ENCODE data around the gene RAB19. TPM values are rescaled to one million over a fixed set of nuclear protein-coding genes. Genes with fewer than 3 reads are reported as not detected.
"Not testable (repeated sequence)": the region's sequence is repeated elsewhere in the genome, so short reads cannot be mapped to it uniquely, and the experiment has no call there.

RAB19 gene
- total RNA-seq, 1 donor from 2014 or later: 0.52 TPM

- Histone ChIP-seq H3K9ac (ENCODE audit: low read depth in 1 of 3, low read length in 3 of 3) (no peak overlapping the region), H3K27ac (ENCODE audit: low read depth, low read length) (no peak overlapping the region), H3K27me3 (ENCODE audit: control insufficient read depth in 3 of 3, insufficient read depth in 3 of 3, low read length in 3 of 3) (no peaks in the 10 kb centered on the region), H3K36me3 (ENCODE audit: control insufficient read depth in 3 of 3, insufficient read depth in 3 of 3, low read length in 3 of 3) (peaks cover 5 to 13% (median 11%) of the 10 kb centered on the region in 3 donors), H3K4me1 (ENCODE audit: control insufficient read depth in 3 of 3, insufficient read depth in 3 of 3, low read length in 3 of 3) (no peaks in the 10 kb centered on the region), H3K4me3 (ENCODE audit: low read length in 3 of 3) (no peak overlapping the region), H3K9me3 (ENCODE audit: control insufficient read depth in 3 of 3, low read length in 3 of 3) (no peaks in the 10 kb centered on the region)
Observed at GRCh38 chr7:140448781-140449480, 45.1 kb downstream of the RAB19 start.

- no peaks in the 10 kb centered on the region for H3K4me1 ChIP-seq (ENCODE audit: control insufficient read depth in 3 of 3, insufficient read depth in 3 of 3, low read length in 3 of 3)
- no peak overlapping the region for H3K4me3 ChIP-seq (ENCODE audit: low read length in 3 of 3)
- peaks cover 26 to 40% (median 36%) of the 10 kb centered on the region in 3 donors for H3K36me3 ChIP-seq (ENCODE audit: control insufficient read depth in 3 of 3, insufficient read depth in 3 of 3, low read length in 3 of 3)
- H3K27me3 ChIP-seq (ENCODE audit: control insufficient read depth in 3 of 3, insufficient read depth in 3 of 3, low read length in 3 of 3): no peaks in the 10 kb centered on the region
- H3K9ac ChIP-seq (ENCODE audit: low read depth in 1 of 3, low read length in 3 of 3): no peak overlapping the region
- H3K9me3 ChIP-seq (ENCODE audit: control insufficient read depth in 3 of 3, low read length in 3 of 3): no peaks in the 10 kb centered on the region
- H3K27ac ChIP-seq (ENCODE audit: low read depth, low read length): no peak overlapping the region
Observed at GRCh38 chr7:140451716-140452115, 47.9 kb downstream of the RAB19 start.

DNA sequence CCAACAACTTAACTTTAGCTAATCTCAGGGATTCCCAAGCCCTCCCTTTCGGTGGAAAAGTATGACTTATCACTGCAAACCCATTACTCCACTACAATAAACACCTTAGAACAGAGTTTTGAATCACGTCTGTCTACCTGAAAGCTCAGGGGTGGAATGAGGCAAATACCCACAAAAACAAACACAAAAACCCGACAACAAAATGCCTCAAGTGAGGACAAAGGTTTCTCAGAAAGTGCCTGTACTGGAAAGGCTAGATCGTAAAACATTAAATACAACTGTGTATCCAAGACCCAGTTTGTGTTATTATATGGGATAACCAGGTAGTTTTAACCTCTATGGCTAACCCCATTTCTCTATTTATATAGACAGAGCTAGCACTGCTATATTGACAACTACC, 49.4 kb downstream of the RAB19 start:
- no peak overlapping the region for H3K27ac ChIP-seq (ENCODE audit: low read depth, low read length)
- no peaks in the 10 kb centered on the region for H3K4me1 ChIP-seq (ENCODE audit: control insufficient read depth in 3 of 3, insufficient read depth in 3 of 3, low read length in 3 of 3)
- H3K27me3 ChIP-seq (ENCODE audit: control insufficient read depth in 3 of 3, insufficient read depth in 3 of 3, low read length in 3 of 3): no peaks in the 10 kb centered on the region
- H3K36me3 ChIP-seq (ENCODE audit: control insufficient read depth in 3 of 3, insufficient read depth in 3 of 3, low read length in 3 of 3): peaks cover 27 to 53% (median 48%) of the 10 kb centered on the region in 3 donors
- no peaks in the 10 kb centered on the region for H3K9me3 ChIP-seq (ENCODE audit: control insufficient read depth in 3 of 3, low read length in 3 of 3)
- no peak overlapping the region for H3K4me3 ChIP-seq (ENCODE audit: low read length in 3 of 3)
- H3K9ac ChIP-seq (ENCODE audit: low read depth in 1 of 3, low read length in 3 of 3): no peak overlapping the region

GRCh38 chr7:140453785-140454656, 50.2 kb downstream of the RAB19 start:
- not testable (repeated sequence) for H3K4me1 ChIP-seq (ENCODE audit: control insufficient read depth in 3 of 3, insufficient read depth in 3 of 3, low read length in 3 of 3); H3K9ac ChIP-seq (ENCODE audit: low read depth in 1 of 3, low read length in 3 of 3); H3K4me3 ChIP-seq (ENCODE audit: low read length in 3 of 3); H3K9me3 ChIP-seq (ENCODE audit: control insufficient read depth in 3 of 3, low read length in 3 of 3); H3K27me3 ChIP-seq (ENCODE audit: control insufficient read depth in 3 of 3, insufficient read depth in 3 of 3, low read length in 3 of 3); H3K27ac ChIP-seq (ENCODE audit: low read depth, low read length)
- peaks cover 27 to 60% (median 55%) of the 10 kb centered on the region in 3 donors for H3K36me3 ChIP-seq (ENCODE audit: control insufficient read depth in 3 of 3, insufficient read depth in 3 of 3, low read length in 3 of 3)

GRCh38 chr7:140454657-140455015, 50.8 kb downstream of the RAB19 start:
- Histone ChIP-seq H3K9me3 (ENCODE audit: control insufficient read depth in 3 of 3, low read length in 3 of 3) (no peaks in the 10 kb centered on the region), H3K9ac (ENCODE audit: low read depth in 1 of 3, low read length in 3 of 3) (no peak overlapping the region), H3K27ac (ENCODE audit: low read depth, low read length) (no peak overlapping the region), H3K4me1 (ENCODE audit: control insufficient read depth in 3 of 3, insufficient read depth in 3 of 3, low read length in 3 of 3) (no peaks in the 10 kb centered on the region), H3K27me3 (ENCODE audit: control insufficient read depth in 3 of 3, insufficient read depth in 3 of 3, low read length in 3 of 3) (no peaks in the 10 kb centered on the region), H3K4me3 (ENCODE audit: low read length in 3 of 3) (no peak overlapping the region), H3K36me3 (ENCODE audit: control insufficient read depth in 3 of 3, insufficient read depth in 3 of 3, low read length in 3 of 3) (peaks cover 25 to 61% (median 56%) of the 10 kb centered on the region in 3 donors)

GRCh38 chr7:140455743-140456142, 51.9 kb downstream of the RAB19 start:
- Histone ChIP-seq H3K27ac (ENCODE audit: low read depth, low read length) (no peak overlapping the region), H3K9me3 (ENCODE audit: control insufficient read depth in 3 of 3, low read length in 3 of 3) (no peaks in the 10 kb centered on the region), H3K4me1 (ENCODE audit: control insufficient read depth in 3 of 3, insufficient read depth in 3 of 3, low read length in 3 of 3) (no peaks in the 10 kb centered on the region), H3K4me3 (ENCODE audit: low read length in 3 of 3) (no peak overlapping the region), H3K27me3 (ENCODE audit: control insufficient read depth in 3 of 3, insufficient read depth in 3 of 3, low read length in 3 of 3) (no peaks in the 10 kb centered on the region), H3K36me3 (ENCODE audit: control insufficient read depth in 3 of 3, insufficient read depth in 3 of 3, low read length in 3 of 3) (peaks cover 25 to 66% (median 59%) of the 10 kb centered on the region in 3 donors), H3K9ac (ENCODE audit: low read depth in 1 of 3, low read length in 3 of 3) (no peak overlapping the region)

DNA sequence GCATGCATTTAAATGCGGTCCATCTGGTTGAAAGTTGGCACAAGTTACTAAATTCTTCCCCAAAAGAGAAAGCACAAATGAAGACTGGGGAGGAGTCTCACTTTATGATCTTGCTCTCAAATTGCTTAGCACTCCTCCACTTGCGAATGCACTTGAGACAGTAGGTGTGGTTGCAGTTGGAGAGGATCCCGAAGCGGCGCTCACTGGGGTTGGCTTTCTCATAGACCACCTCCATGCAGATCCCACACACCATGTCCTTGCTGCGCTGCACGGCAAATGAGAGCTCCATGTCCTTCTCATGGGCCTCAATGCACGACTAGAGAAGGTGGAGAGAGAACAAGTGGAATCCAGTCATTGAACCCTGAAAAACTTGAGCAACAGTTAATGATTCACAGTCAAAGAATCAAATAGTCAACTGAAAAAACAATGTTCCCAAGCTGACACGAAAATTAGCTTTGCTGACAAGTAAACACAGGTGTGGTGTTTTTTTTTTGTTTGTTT, 52.7 kb downstream of the RAB19 start:
- H3K27me3 ChIP-seq (ENCODE audit: control insufficient read depth in 3 of 3, insufficient read depth in 3 of 3, low read length in 3 of 3): no peaks in the 10 kb centered on the region
- H3K27ac ChIP-seq (ENCODE audit: low read depth, low read length): no peak overlapping the region
- H3K9ac ChIP-seq (ENCODE audit: low read depth in 1 of 3, low read length in 3 of 3): no peak overlapping the region
- H3K4me1 ChIP-seq (ENCODE audit: control insufficient read depth in 3 of 3, insufficient read depth in 3 of 3, low read length in 3 of 3): no peaks in the 10 kb centered on the region
- no peaks in the 10 kb centered on the region for H3K9me3 ChIP-seq (ENCODE audit: control insufficient read depth in 3 of 3, low read length in 3 of 3)
- peaks cover 25 to 74% (median 62%) of the 10 kb centered on the region in 3 donors for H3K36me3 ChIP-seq (ENCODE audit: control insufficient read depth in 3 of 3, insufficient read depth in 3 of 3, low read length in 3 of 3)
- no peak overlapping the region for H3K4me3 ChIP-seq (ENCODE audit: low read length in 3 of 3)

GRCh38 chr7:140458201-140458600, 54.3 kb downstream of the RAB19 start:
- H3K9me3 ChIP-seq (ENCODE audit: control insufficient read depth in 3 of 3, low read length in 3 of 3): no peaks in the 10 kb centered on the region
- H3K4me1 ChIP-seq (ENCODE audit: control insufficient read depth in 3 of 3, insufficient read depth in 3 of 3, low read length in 3 of 3): no peaks in the 10 kb centered on the region
- no peaks in the 10 kb centered on the region for H3K27me3 ChIP-seq (ENCODE audit: control insufficient read depth in 3 of 3, insufficient read depth in 3 of 3, low read length in 3 of 3)
- H3K36me3 ChIP-seq (ENCODE audit: control insufficient read depth in 3 of 3, insufficient read depth in 3 of 3, low read length in 3 of 3): peaks cover 25 to 76% (median 61%) of the 10 kb centered on the region in 3 donors
- no peak overlapping the region for H3K9ac ChIP-seq (ENCODE audit: low read depth in 1 of 3, low read length in 3 of 3)
- H3K27ac ChIP-seq (ENCODE audit: low read depth, low read length): no peak overlapping the region
- no peak overlapping the region for H3K4me3 ChIP-seq (ENCODE audit: low read length in 3 of 3)

GRCh38 chr7:140458916-140459315, 55.1 kb downstream of the RAB19 start:
- no peak overlapping the region for H3K4me3 ChIP-seq (ENCODE audit: low read length in 3 of 3)
- H3K9me3 ChIP-seq (ENCODE audit: control insufficient read depth in 3 of 3, low read length in 3 of 3): no peaks in the 10 kb centered on the region
- no peak overlapping the region for H3K9ac ChIP-seq (ENCODE audit: low read depth in 1 of 3, low read length in 3 of 3)
- no peaks in the 10 kb centered on the region for H3K4me1 ChIP-seq (ENCODE audit: control insufficient read depth in 3 of 3, insufficient read depth in 3 of 3, low read length in 3 of 3)
- no peak overlapping the region for H3K27ac ChIP-seq (ENCODE audit: low read depth, low read length)
- H3K36me3 ChIP-seq (ENCODE audit: control insufficient read depth in 3 of 3, insufficient read depth in 3 of 3, low read length in 3 of 3): peaks cover 23 to 71% (median 56%) of the 10 kb centered on the region in 3 donors
- H3K27me3 ChIP-seq (ENCODE audit: control insufficient read depth in 3 of 3, insufficient read depth in 3 of 3, low read length in 3 of 3): no peaks in the 10 kb centered on the region

DNA sequence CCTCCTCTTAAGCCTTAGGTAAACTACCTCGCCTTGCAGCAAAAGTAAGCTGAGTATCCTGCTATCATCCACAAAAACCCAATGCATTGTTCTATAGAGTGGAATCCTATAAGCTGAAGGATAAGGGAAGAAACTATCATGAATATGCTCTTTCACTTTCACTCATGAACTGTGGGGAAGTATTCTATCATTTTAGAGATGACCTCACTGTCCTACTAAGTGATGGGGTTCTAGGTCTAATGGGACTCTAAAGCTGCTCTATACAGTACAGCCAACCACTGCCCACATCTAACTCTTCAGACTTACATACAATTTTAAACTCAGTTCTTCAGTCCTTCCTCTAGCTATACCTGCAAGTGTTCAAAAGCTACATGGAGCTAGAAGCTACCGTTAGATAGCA, 59.3 kb downstream of the RAB19 start:
- H3K9me3 ChIP-seq (ENCODE audit: control insufficient read depth in 3 of 3, low read length in 3 of 3): no peaks in the 10 kb centered on the region
- H3K27me3 ChIP-seq (ENCODE audit: control insufficient read depth in 3 of 3, insufficient read depth in 3 of 3, low read length in 3 of 3): no peaks in the 10 kb centered on the region
- H3K4me1 ChIP-seq (ENCODE audit: control insufficient read depth in 3 of 3, insufficient read depth in 3 of 3, low read length in 3 of 3): no peaks in the 10 kb centered on the region
- H3K9ac ChIP-seq (ENCODE audit: low read depth in 1 of 3, low read length in 3 of 3): no peak overlapping the region
- no peak overlapping the region for H3K27ac ChIP-seq (ENCODE audit: low read depth, low read length)
- peaks cover 14 to 50% (median 35%) of the 10 kb centered on the region in 3 donors for H3K36me3 ChIP-seq (ENCODE audit: control insufficient read depth in 3 of 3, insufficient read depth in 3 of 3, low read length in 3 of 3)
- H3K4me3 ChIP-seq (ENCODE audit: low read length in 3 of 3): no peak overlapping the region

Data from skeletal muscle tissue (tissue), 4 donors.